Measurements from ENCODE around the gene CLCN2. TPM values are rescaled to one million over a fixed set of nuclear protein-coding genes. Genes with fewer than 3 reads are reported as not detected.

CLCN2 gene
- total RNA-seq, result 1 to 10 TPM; 1.3 to 3.6 (median 2.0) TPM
- polyA plus RNA-seq, result 1 to 10 TPM; 1.2 to 2.7 TPM
- long read RNA-seq, donor 1, partial matches to known transcripts, result 2 of 4 reads
- long read RNA-seq, donor 1, other reads (novel, unspliced or antisense), result 1 of 4 reads
- long read RNA-seq, donor 2, partial matches to known transcripts, result 2 of 2 reads
- long read RNA-seq, donor 2, other reads (novel, unspliced or antisense), result 0 of 2 reads
- long read RNA-seq, donor 3, partial matches to known transcripts, result 0 of 1 reads
- long read RNA-seq, donor 3, other reads (novel, unspliced or antisense), result 0 of 1 reads

DNA sequence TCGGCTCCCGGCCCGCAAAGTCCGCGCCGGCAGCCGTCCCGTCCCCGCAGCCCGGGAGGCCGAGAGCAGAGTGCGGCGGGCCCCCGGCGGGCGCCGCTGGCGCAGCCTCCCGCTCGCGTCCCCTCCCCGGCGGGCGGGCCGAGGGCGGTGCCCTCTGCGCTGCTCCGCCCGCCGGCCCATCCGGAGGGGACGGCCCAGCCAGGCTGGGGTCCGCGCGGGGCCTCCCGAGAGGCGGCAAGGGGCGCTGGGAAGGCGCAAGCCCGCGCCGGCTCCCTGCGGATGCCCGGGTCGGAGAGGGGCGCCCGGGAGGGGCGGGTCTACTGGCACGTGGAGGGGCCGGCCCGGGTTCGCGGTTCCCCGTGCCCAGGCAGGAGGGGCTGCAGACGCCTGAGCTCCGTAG, at the start of gene CLCN2, which contains the start of gene POLR2H:
Gene CLCN2 (minus strand): TSS at position 74 of the 400 bp plus-strand sequence. CDS start 126 bp downstream, outside the sequence.
Gene POLR2H (plus strand): TSS at position 179 of the 400 bp plus-strand sequence. CDS start 1,783 bp downstream, outside the sequence.
- DNase-seq, result peak; percentile 46 to 81 (median 71)
- Histone ChIP-seq H3K9me3 (no peaks in the 10 kb centered on the region), H3K4me3 (peak within 1 kb of the TSS; percentile 63 to 100 (median 91)), H3K36me3 (peaks cover 0 to 27% (median 19%) of the 10 kb centered on the region in 9 donors), H3K27ac (peak within 1 kb of the TSS; percentile 97 to 100 (median 100)), H3K4me1 (peaks cover 0 to 31% (median 22%) of the 10 kb centered on the region in 12 donors), H3K27me3 (no peaks in the 10 kb centered on the region)
- peak; percentile 4 to 69 (median 50) for ATAC-seq
- 0 to 1% (median 0%) methylated on average over 1 to 56 of the region's 56 CpGs for WGBS, 4 donors
- intact Hi-C loops (cut with DNase I), result loop anchor here in 3 of 10 donors (5.0 to 10.0 kb wide), 4 partner anchors 47 to 416 kb away; partner anchors contain the start of gene EIF4G1 (in 1 of the 3)
- TF ChIP-seq, protein P1, sequence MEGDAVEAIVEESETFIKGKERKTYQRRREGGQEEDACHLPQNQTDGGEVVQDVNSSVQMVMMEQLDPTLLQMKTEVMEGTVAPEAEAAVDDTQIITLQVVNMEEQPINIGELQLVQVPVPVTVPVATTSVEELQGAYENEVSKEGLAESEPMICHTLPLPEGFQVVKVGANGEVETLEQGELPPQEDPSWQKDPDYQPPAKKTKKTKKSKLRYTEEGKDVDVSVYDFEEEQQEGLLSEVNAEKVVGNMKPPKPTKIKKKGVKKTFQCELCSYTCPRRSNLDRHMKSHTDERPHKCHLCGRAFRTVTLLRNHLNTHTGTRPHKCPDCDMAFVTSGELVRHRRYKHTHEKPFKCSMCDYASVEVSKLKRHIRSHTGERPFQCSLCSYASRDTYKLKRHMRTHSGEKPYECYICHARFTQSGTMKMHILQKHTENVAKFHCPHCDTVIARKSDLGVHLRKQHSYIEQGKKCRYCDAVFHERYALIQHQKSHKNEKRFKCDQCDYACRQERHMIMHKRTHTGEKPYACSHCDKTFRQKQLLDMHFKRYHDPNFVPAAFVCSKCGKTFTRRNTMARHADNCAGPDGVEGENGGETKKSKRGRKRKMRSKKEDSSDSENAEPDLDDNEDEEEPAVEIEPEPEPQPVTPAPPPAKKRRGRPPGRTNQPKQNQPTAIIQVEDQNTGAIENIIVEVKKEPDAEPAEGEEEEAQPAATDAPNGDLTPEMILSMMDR (IDR thresholded peaks at IDR 0.05), result no peak
- peak in 1 of 2 donors; percentile 71 for TF ChIP-seq POLR2A (IDR thresholded peaks at IDR 0.05)

DNA sequence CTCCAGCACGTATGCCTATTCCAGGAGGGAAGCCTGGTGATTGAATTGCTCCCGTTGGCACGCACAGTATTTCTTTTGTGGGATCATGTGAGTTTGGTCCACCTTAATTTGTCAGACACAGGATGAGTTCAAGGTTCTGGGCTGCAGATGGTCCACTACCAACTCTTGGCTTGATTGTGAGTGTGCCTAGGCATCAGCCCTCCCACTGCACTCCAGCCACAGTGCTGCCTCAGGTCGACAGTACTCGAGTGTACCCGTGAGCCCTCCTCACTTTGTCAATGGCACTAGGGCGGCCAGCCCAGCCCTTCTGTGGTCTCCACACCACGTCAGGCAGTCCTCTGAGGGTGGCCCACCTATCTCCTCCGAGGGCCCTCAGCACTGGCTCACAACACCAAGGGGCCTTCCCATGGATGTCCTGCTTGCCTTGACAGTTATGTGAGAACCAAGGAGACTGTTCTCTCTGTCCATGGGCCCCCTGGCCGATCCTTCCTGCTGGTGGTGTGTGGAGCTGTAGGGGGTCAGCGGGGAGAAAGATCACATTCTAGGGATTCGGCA, 48.6 kb upstream of the CLCN2 start:
- Histone ChIP-seq H3K27ac (no peak overlapping the region), H3K36me3 (no peaks in the 10 kb centered on the region), H3K9me3 (no peaks in the 10 kb centered on the region), H3K4me3 (no peak overlapping the region), H3K4me1 (peaks cover 0 to 6% (median 0%) of the 10 kb centered on the region in 12 donors), H3K27me3 (no peaks in the 10 kb centered on the region)
- ATAC-seq (peak in 1 of 4 donors; percentile 30), DNase-seq (no peak)
- TF ChIP-seq POLR2A (IDR thresholded peaks at IDR 0.05), result no peak
- TF ChIP-seq, protein P1 (IDR thresholded peaks at IDR 0.05), result no peak
- intact Hi-C loops (cut with DNase I), result loop anchor here in 1 of 10 donors (10.0 kb wide), 1 partner anchor 105 kb away; no protein-coding TSS in a partner anchor
- 68 to 96% (median 87%) methylated on average over 8 to 12 of the region's 12 CpGs for WGBS, 4 donors

DNA sequence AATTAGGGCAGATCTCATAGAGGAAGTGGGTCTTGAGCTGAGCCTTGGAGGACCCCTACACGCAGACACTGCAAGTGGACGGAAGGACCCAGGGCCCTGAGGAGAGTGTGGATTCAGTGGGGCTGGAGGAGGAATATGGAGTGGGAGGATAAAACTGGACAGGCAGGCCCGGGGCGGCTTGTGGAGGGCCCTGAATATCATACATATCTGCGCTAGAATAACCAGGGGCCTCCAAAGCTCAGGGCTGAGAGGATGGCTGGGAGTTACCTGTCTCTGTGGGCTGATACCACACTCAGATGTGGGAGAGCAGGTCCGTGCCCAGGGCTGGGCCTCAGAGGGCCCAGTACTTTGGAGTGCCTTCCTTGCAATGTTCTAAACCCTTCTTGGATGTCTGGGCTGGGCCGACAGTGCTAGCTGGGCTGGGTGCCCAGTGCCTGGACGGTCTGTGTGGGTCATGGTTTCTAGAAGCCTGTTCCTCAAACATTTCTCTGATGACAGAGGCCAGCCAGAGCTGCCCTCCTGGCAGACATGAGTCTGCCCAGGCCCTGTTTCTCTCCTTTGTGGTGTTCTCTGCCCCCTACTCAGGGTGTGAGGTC, 48.0 kb upstream of the CLCN2 start:
- no peaks in the 10 kb centered on the region for H3K27me3 ChIP-seq
- WGBS, 4 donors, result 86 to 94% (median 91%) methylated on average over 5 to 8 of the region's 8 CpGs
- TF ChIP-seq POLR2A (IDR thresholded peaks at IDR 0.05), result no peak
- TF ChIP-seq, protein P1 (IDR thresholded peaks at IDR 0.05), result no peak
- H3K27ac ChIP-seq, result no peak overlapping the region
- no peaks in the 10 kb centered on the region for H3K36me3 ChIP-seq
- no peak for DNase-seq
- intact Hi-C loops (cut with DNase I), result no loop called here
- H3K4me3 ChIP-seq, result no peak overlapping the region
- no peak for ATAC-seq
- no peaks in the 10 kb centered on the region for H3K9me3 ChIP-seq
- peaks cover 0 to 6% (median 0%) of the 10 kb centered on the region in 12 donors for H3K4me1 ChIP-seq
